Spleen (tissue), 11 donors: ENCODE results near the gene DUSP9. TPM values are rescaled to one million over a fixed set of nuclear protein-coding genes. Genes with fewer than 3 reads are reported as not detected.

Source experiments
- DNase-seq: peaks from one replicate; pipeline ENCODE4 v3.0.0-alpha.2; 2020
- H3K27ac ChIP-seq, 8 donors: fragments of 200-600 bp; sonication (generic) in 7 of 8; 1 replicate in 4 of 8; 2 replicates in 4 of 8; pipeline versions ENCODE4 v1.5.0 to v1.8.0; 2016 to 2021; ENCODE audit warnings: inconsistent platforms in 4 of 8, mild to moderate bottlenecking in 4 of 8, moderate library complexity in 1 of 8
- H3K27me3 ChIP-seq, 7 donors: fragments of 200-600 bp; sonication (generic) in 6 of 7; replicated peaks in 1 of 7; 1 replicate in 4 of 7; 2 replicates in 3 of 7; pipeline versions ENCODE4 v1.5.0 to v1.8.0; 2016 to 2021; ENCODE audit warnings: inconsistent platforms in 3 of 7, mild to moderate bottlenecking in 1 of 7
- H3K36me3 ChIP-seq, 6 donors: fragments of 200-600 bp; sonication (generic) in 5 of 6; 1 replicate in 4 of 6; 2 replicates in 2 of 6; pipeline versions ENCODE4 v1.5.0 to v1.8.0; 2016 to 2021; ENCODE audit warnings: inconsistent platforms in 2 of 6
- H3K4me1 ChIP-seq, 6 donors: fragments of 200-600 bp; sonication (generic) in 5 of 6; 1 replicate in 3 of 6; 2 replicates in 3 of 6; pipeline versions ENCODE4 v1.5.0 to v1.8.0; 2016 to 2021; ENCODE audit warnings: inconsistent platforms in 3 of 6
- H3K4me3 ChIP-seq, 8 donors: fragments of 200-600 bp; sonication (generic) in 7 of 8; 1 replicate in 4 of 8; 2 replicates in 4 of 8; pipeline versions ENCODE4 v1.5.0 to v1.8.0; 2016 to 2021; ENCODE audit warnings: inconsistent platforms in 4 of 8, mild to moderate bottlenecking in 4 of 8, moderate library complexity in 2 of 8
- H3K9me3 ChIP-seq, 8 donors: fragments of 200-600 bp; sonication (generic) in 7 of 8; 1 replicate in 4 of 8; 2 replicates in 4 of 8; pipeline versions ENCODE4 v1.5.0 to v1.8.0; 2016 to 2021; ENCODE audit warnings: inconsistent platforms in 4 of 8
- CTCF ChIP-seq, 11 experiments: fragments of 200-600 bp in 7 of 11; fragments of 450-650 bp in 4 of 11; sonication (generic) in 4 of 11; IDR thresholded peaks in 8 of 11; conservative IDR thresholded peaks in 3 of 11; 1 replicate in 7 of 11; 2 replicates in 4 of 11; pipeline versions ENCODE4 v1.4.0 to v1.8.0; 2016 to 2021; ENCODE audit warnings: antibody characterized with exemption in 11 of 11, inconsistent platforms in 4 of 11, mild to moderate bottlenecking in 1 of 11
- POLR2A ChIP-seq, 3 donors: fragments of 450-650 bp; IDR thresholded peaks; one replicate each; pipeline ENCODE4 v1.5.1; 2017; ENCODE audit warnings: antibody characterized with exemption in 3 of 3, mild to moderate bottlenecking in 1 of 3
- POLR2AphosphoS5 ChIP-seq, 3 donors: sonication (generic); formaldehyde crosslinking; IDR thresholded peaks; one replicate each; pipeline ENCODE4 v1.5.1; 2017; ENCODE audit warnings: antibody characterized with exemption in 3 of 3
- WGBS, 5 donors: extraction: QIAGEN DNeasy Blood & Tissue Kit in 3 of 5; methylation state at CpG; one replicate each; pipeline versions ENCODE4 v1.1.5 to v1.1.7; 2013 to 2018; 5-methylcytosine and 5-hydroxymethylcytosine counted together
- intact Hi-C: fragments of 100-400 bp; cut with DNase I; formaldehyde crosslinking; loops from one replicate; pipeline ENCODE4 v1.15.0; 2023; ENCODE audit warnings: low total_unique reads
- polyA plus RNA-seq, 3 donors: library from polyadenylated mRNA; stranded (reverse); fragments of 200-250 nt; gene quantifications; one replicate each; pipeline ENCODE4 v1.2.1, GENCODE V29; 2013
- total RNA-seq, 7 donors: library from RNA; depleted of rRNA in 3 of 7; stranded (reverse); fragments of >200 nt in 3 of 7; fragmentation: NEBNext Ultra II Directional in 4 of 7; extraction: Animal tissue kit (Norgen Biotek cat#: 25700) in 4 of 7; gene quantifications; one replicate each; pipeline versions ENCODE4 v1.1.0 to v1.2.1, GENCODE V29; 2016 to 2021
- donor health status: healthy with polysubstance abuse.
- donor health status: DM: no; HTN: no; CAD: no; lungs with moderate emphysema.
- donor health status: DM: no; HTN: no; CAD: no.
- donor health status: Bipolar disorder and iron deficiency.
- donor health status: healthy.
- donor health status: DM: no; HTN: no; CAD: no.
- donor health status: DM: yes; HTN: yes; CAD: no.

Gene DUSP9
- total and polyA plus RNA-seq, 10 donors: 0.09 to 0.17 TPM; not detected in 8

GRCh38 chrX:153665726-153666306 is 18.8 kb downstream of the DUSP9 start:
- no peak overlapping the region for H3K4me3 ChIP-seq
- peaks cover 0 to 38% (median 11%) of the 10 kb centered on the region in 7 donors for H3K27me3 ChIP-seq
- H3K9me3 ChIP-seq: peaks cover 0 to 7% (median 0%) of the 10 kb centered on the region in 8 donors
- intact Hi-C loops: loop anchor here (10.0 kb wide), 1 partner anchor 51 kb away; no protein-coding TSS in a partner anchor
- no peak for TF ChIP-seq POLR2A (IDR thresholded peaks at IDR 0.05)
- TF ChIP-seq POLR2AphosphoS5 (IDR thresholded peaks at IDR 0.05): no peak
- no peak for TF ChIP-seq CTCF (IDR thresholded peaks at IDR 0.05 in 8 of 11, conservative IDR thresholded peaks at IDR 0.05 in 3 of 11)
- no peak overlapping the region for H3K27ac ChIP-seq
- peaks cover 0 to 13% (median 3%) of the 10 kb centered on the region in 6 donors for H3K4me1 ChIP-seq
- 75 to 79% (median 77%) methylated on average over 8 to 9 of the region's 9 CpGs for WGBS, 5 donors
- no peaks in the 10 kb centered on the region for H3K36me3 ChIP-seq
- no peak for DNase-seq

GRCh38 chrX:153667281-153667955 is 20.4 kb downstream of the DUSP9 start:
- intact Hi-C loops: loop anchor here (10.0 kb wide), 1 partner anchor 53 kb away; no protein-coding TSS in a partner anchor
- no peak overlapping the region for H3K27ac ChIP-seq
- DNase-seq: no peak
- peak overlapping the region in 1 of 8 donors; percentile 43 for H3K4me3 ChIP-seq
- peaks cover 0 to 6% (median 0%) of the 10 kb centered on the region in 8 donors for H3K9me3 ChIP-seq
- peaks cover 0 to 44% (median 13%) of the 10 kb centered on the region in 7 donors for H3K27me3 ChIP-seq
- H3K4me1 ChIP-seq: peaks cover 0 to 8% (median under 1%) of the 10 kb centered on the region in 6 donors
- no peak for TF ChIP-seq POLR2A (IDR thresholded peaks at IDR 0.05)
- TF ChIP-seq CTCF (IDR thresholded peaks at IDR 0.05 in 8 of 11, conservative IDR thresholded peaks at IDR 0.05 in 3 of 11): no peak
- TF ChIP-seq POLR2AphosphoS5 (IDR thresholded peaks at IDR 0.05): no peak
- WGBS, 5 donors: 63 to 73% (median 70%) methylated on average over 6 to 11 of the region's 11 CpGs
- no peaks in the 10 kb centered on the region for H3K36me3 ChIP-seq

- no peak for TF ChIP-seq POLR2A (IDR thresholded peaks at IDR 0.05)
- peak; percentile 56 to 88 (median 81) for TF ChIP-seq CTCF (IDR thresholded peaks at IDR 0.05 in 8 of 11, conservative IDR thresholded peaks at IDR 0.05 in 3 of 11)
- no peak for TF ChIP-seq POLR2AphosphoS5 (IDR thresholded peaks at IDR 0.05)
- intact Hi-C loops: loop anchor here (10.0 kb wide), 1 partner anchor 53 kb away; no protein-coding TSS in a partner anchor
- Histone ChIP-seq H3K4me3 (peak overlapping the region in 1 of 8 donors; percentile 43), H3K27ac (no peak overlapping the region), H3K27me3 (peaks cover 0 to 44% (median 11%) of the 10 kb centered on the region in 7 donors), H3K4me1 (peaks cover 0 to 8% (median under 1%) of the 10 kb centered on the region in 6 donors), H3K36me3 (no peaks in the 10 kb centered on the region), H3K9me3 (peaks cover 0 to 6% (median 0%) of the 10 kb centered on the region in 8 donors)
- DNase-seq: peak; percentile 89
- WGBS, 5 donors: 24 to 41% (median 29%) methylated on average over 3 to 14 of the region's 14 CpGs
Observed at GRCh38 chrX:153667956-153668396, 21.0 kb downstream of the DUSP9 start.
